NT2/D1 (cell line): ENCODE data around the gene RCOR2.

Experiments used
- SUZ12 ChIP-seq: IDR thresholded peaks from 2 replicates; pipeline ENCODE4 v1.6.1; 2011; ENCODE audit not compliant: insufficient read length, insufficient read depth; ENCODE audit errors: extremely low read depth
- YY1 ChIP-seq: IDR thresholded peaks from 2 replicates; pipeline ENCODE4 v1.6.1; 2011; ENCODE audit not compliant: insufficient read length, insufficient read depth
- ZNF274 ChIP-seq: IDR thresholded peaks from 2 replicates; pipeline ENCODE4 v1.6.1; 2011; ENCODE audit warnings: mild to moderate bottlenecking, low read depth, low read length

DNA sequence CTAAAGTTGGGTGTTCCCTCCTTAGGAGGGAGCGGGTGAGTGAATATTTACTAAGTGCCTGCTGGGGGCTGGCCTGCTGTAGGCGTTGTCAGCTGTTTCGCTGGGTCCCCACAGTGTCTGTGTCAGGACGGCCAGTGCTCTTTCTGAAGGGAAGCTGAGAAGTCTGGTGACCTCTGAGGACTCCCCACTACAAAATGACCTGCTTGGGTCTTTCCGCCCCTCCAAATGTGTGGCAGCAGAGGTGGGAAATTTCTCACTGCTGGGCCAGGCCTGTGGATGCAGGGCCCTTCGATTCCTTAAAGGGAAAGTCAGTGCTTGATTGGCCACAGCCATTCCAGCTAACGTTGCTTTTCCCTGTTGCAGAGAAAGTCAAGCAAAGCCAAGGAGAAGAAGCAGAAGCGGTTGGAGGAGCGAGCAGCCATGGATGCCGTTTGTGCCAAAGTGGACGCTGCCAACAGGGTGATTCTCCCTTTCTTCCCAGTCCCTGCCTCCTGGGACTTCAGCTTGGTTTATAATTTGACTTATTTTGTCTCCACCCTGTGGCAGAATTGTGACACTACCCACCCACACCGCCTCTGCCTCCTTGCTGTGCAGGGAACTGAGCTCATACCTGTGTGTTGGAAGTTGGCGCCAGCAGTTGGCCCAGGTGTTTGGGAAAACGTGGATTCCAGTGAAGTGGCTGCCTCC is 28.7 kb upstream of the RCOR2 start:
- no peak for TF ChIP-seq ZNF274
- TF ChIP-seq YY1, result no peak
- no peak for TF ChIP-seq SUZ12
